HPDE6-E6E7 (cell line): Measurements from ENCODE around the gene NEURL1.
"Not testable (repeated sequence)": the region's sequence is repeated elsewhere in the genome, so short reads cannot be mapped to it uniquely, and the experiment has no call there.

Experiments
- DNase-seq: peaks from one replicate; pipeline ENCODE4 v3.0.0; 2011; ENCODE audit warnings: missing footprints; ENCODE audit errors: extremely low spot score

The NEURL1 gene

DNA sequence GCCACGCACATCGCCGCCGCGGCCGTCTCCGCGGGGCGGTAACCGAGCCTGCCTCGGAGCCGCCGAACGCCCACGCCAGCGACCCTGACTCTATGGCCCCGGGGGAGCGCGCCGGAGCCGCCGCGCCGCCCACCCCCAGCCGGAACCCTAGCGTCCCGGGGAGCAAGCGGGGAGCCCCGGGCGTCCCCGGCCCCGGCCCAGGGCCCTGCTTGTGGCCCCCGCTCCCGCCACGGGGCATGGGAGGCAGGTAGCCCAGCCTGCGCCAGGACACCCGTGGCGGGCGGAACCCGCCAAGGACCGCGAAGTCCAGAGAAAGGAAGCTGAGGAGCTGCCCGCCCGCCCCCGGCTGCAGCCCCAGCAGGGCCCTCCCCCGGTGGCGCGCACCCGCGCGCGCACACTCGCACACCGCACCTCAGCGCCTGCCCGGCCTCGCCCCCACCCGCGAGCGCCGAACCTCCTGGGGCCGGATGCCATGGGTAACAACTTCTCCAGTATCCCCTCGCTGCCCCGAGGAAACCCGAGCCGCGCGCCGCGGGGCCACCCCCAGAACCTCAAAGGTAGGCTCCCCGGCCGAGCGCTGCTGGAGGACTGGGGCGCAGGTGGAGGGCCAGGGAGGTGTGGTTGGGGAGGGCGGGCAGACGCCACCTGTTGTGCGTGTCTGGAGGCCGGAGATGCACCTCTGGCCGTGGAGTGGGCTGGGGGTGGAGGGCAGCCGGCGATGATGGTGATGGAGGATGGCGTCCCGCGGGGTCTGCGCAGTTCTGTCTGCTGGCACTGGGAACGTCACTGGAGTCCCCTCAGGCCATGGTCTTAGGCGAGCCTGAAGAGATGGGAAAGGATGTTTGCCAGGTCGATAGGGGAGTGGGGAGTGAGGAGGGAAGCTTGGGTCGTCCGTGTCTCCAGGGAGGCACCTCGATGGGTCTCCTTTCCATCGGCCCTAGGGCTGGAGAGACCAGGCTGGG is 692 bp downstream of the NEURL1 start:
- DNase-seq, result peak; percentile 31

DNA sequence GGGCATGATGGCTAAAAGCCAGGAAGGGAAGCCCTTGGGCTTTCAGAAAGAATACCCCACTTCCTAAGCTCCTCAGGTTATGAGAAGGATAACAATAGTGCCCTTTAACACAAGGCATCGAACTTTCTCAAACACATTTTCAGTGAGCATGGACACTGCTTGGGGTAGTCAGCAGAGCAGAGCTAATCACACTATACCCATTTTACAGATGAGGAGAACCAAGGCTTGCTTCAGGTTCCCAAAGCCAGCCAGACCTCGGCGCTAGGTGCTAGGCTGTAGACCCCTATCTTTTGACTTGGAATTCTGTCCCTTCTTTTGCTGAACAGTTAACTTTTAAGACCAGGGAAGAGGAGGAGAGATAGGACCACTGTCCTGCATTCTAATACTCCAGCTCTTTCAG is 1.8 kb downstream of the NEURL1 start:
- DNase-seq, result no peak

DNA sequence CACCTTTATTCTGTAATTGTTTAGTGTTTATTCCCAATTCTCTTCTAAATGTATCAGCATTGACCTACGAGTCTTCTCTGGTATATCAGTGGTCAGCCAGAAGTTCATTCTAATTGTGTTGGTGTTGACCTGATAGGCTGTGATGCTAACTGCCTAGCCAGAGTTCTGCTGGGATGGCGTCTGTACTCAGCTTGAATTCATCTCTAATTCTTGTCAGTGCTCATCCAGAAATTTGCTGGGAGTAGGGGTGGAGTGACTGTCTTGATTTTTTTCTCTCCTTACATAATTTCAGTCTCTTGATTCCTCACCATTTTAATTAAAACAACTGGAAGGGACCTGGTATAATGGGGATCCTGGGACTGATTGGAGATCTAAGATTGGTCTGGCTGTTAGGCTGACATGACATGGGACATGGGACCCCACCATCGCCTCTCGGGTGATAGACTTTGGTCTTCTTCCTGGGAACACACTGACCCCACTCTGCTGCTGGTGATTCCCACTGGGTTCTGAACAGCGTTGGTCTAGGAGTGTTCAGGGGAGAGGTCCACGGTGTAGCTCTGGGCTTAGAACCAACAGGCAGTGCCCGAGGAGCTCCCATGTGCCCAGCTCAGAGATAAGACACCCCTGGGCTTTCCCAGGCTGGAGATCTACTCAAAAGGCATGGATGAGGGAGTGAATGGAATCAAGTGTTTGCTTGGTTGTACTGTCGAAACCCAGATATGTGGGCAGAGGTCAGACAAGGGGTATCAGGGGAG is 3.8 kb downstream of the NEURL1 start:
- DNase-seq, result no peak

DNA sequence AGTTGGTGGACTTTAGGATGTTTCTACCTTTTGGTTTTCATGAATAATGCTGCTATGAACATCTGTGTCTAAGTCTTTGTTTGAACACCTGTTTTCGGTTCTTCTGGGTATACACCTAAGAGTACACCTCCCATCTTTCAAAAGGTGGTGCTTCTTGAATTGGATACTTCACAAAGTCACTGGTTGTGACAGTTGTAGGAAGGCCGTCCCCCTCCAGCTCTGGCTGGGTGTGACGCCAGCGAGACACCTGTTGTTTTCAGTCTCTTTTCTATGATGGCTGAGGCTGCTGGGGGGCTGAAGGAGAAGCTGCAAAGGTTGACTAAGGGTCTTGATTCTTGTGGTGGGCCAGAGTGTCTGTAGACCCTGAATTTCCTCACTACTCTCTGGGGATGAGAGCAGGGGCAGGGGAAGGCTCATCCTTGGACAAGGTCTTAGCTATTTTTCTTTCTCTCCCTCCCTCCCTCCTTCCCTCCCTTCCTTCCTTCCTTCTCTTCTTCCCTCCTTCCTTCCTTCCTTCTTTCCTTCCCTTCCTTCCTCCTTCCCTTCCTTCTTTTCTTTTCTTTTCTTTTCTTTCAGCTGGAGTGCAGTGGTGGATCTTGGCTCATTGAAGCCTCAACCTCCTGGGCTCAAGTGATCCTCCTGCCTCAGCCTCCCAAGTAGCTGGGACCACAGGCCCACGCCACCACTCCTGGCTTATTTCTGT is 5.6 kb downstream of the NEURL1 start:
- no peak for DNase-seq

DNA sequence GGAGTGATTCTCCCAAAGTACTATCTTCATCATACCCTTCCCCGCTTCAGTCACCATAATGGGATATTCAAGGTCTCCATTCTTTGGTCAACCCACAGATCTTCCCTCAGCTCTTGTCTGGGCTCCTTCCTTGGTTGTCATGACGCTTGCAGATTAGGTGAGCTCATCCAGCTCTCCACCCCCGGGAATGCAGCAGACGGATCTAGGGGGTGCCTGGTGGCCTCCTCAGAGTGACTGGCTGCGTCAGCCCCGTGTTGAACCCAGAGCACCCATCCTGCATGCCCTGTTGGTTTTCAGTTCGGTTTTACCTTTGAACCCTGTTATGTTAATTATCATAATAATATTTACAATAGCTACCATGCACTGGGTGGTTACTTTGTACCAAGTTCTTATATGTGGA is 6.4 kb downstream of the NEURL1 start:
- no peak for DNase-seq

DNA sequence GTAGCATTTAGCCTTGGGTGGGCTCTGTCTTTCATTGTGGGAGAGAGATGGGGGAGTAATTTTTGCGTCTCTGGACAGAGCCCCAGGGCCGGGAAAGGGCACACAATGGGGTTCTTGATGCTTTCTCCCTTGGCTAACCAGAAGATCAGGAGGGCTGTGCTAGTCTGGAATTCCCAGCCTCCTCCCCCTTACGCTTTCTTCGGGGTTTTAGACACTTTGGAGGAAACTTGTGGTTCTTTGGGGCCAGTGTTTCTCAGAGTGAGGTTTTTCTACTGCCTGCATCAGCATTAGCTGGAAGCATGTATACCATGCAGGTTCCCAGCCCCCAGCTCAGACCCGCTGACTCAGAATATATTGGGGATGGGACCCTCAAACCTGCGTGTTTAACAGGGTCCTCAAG is 7.0 kb downstream of the NEURL1 start:
- no peak for DNase-seq

DNA sequence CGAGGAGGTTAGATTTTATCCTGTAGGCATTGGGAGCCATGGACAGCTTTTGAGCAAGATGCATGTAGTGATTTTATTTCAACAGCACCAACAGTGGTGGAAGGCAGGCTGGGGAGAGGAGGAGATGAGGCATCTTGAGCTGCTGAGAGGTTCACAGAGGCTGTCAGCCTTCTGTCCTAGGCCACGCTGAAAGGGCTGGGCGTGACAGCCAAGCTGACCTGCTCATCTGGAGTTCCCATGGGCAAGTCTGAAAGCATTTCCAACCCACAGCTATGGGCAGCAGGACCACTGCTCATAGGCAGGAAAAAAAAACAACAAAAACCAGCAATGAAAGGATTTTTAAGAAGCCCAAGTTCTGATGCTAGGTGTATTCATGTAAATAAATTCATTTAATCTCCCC is 7.7 kb downstream of the NEURL1 start:
- no peak for DNase-seq

DNA sequence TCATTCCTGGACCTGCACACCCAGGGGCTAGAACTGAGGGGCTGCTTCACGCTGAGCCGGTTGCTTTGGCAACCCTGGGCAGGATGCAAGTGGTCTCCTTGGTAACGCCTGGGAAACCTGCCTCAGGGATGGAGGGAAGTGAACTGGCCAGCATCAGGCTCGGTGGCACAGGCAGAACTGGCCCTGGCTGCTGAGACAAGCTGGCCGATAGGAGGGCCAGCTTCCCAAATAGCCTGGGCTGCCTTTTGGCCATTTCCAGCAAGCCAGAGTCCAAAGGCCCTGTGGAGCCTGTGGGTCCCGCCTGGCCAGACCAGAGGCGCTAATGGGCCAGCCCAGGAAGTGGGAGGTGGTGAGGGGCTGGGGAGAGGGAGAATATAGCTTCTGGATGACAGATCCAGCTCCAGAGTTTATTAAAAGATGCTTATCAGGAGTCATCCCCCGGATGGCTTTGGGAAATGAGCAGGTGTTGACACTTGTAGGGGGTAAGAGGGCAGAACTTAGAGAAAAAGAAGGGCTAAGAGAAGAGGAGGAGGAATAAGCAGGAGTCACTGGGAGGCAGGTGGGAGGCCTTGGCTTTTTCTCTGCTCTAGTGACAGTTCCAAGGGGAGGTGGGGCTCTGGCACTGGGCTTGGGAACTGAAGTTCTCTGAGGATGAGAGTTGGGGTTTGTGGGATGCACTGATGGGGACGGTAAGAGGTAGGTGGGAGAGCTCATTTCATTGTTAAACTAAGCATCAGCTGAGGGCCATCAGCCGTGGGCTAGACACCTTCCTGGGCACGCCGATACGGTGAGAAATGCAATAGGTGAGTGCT is 9.6 kb downstream of the NEURL1 start:
- DNase-seq, result no peak

DNA sequence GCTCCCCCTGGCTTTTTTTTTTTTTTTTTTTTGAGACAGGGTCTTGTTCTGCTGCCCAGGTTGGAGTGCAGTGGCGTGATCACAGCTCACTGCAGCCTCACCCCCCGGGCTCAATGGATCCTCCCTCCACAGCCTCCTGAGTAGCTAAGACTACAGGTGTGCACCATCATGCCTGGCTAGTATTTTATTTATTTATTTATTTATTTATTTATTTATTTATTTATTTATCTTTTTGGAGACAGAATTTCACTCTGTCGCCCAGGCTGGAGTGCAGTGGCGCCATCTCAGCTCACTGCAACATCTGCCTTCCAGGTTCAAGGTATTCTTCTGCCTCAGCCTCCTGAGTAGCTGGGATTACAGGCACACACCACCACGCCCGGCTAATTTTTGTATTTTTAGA is 10.3 kb downstream of the NEURL1 start:
- DNase-seq, result not testable (repeated sequence)

DNA sequence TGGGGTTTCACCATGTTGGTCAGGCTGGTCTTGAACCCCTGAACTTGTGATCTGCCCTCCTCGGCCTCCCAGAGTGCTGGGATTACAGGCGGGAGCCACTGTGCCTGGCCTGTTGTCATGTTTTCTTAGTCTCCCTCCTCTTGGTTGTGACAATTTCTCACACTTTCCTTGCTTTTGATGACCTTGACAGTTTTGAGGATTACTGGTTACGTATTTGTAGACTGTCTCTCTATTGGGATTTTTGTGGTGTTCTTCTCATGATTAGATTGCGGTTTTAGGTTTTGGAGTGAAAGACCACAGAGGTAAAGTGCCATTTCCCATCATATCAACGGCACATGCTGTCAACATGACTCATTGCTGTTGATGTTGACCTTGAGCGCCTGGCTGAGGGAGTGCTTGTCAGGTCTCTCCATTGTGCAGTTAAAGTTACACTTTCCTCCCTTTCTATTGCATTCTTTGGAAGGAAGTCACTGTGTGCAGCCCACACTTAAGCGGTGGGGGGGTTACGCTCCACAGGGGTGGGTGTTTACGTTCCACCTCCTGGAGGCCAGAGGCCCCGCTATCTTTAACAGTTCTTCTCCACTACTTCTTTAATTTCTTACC is 10.8 kb downstream of the NEURL1 start:
- peak; percentile 76 for DNase-seq

DNA sequence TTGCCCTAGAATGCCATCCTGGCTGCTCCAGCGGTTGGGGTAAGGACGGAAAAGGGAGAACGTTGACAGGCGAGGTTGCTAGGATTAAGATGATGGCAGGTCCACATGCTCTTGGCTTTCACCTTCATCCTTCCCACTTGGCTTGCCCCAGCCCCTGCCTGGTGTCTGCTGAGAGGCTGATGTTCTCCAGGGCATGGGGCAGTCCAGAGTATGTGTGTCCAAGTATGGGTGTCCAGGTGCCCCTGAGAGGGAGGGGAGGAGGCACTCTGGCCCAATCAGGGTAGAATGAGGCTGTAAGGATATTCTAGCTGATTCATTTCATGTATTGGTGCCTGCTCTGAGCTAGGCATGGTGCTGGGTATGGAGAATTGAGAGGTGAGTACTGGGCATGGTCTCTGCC is 12.6 kb downstream of the NEURL1 start:
- DNase-seq, result no peak

DNA sequence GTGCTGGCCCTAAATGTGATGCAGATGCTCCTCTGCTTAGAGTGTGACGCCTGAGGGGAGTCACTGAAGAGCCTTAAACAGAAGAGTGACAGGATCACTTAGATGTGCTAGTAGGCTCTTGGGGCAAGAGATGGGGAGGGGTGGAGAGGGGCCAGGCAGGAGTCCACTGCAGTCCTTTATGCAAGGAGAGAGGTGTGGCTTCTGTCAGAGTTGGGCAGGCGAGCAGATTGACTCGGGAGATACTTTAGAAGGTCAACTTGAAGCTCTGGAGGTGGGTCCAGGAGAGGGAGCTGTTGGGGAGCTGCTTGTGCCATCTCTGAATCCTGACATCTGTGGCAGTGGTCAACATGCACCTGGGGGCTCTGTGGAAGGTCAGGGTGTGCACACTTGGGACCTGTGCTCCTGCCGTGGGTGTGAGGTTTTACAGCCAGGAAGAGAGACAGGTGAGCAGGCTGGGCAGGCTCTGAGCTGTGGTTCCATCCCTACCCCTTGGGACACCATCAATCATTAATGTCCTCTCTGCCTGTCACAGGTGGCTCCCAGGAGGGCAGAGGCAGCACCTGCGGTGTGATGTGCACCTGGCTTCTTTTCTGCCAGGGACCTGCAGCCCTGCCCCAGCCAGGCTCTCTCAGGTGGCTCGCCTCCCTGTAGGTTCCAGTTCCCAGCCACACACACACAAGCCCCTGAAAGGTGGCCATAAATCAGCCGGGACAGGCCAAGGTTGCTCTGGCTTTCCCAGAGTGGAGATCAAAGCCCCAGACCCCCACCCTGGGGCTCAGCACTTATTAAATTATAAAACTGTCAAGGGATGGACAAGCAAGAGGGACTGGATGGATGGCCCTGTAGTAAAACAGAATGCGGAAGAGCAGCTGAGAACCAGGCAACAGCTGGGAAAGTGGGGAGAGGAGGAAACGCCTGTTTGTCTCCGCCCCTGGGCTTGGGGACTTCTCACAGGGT is 14.0 kb downstream of the NEURL1 start:
- no peak for DNase-seq

DNA sequence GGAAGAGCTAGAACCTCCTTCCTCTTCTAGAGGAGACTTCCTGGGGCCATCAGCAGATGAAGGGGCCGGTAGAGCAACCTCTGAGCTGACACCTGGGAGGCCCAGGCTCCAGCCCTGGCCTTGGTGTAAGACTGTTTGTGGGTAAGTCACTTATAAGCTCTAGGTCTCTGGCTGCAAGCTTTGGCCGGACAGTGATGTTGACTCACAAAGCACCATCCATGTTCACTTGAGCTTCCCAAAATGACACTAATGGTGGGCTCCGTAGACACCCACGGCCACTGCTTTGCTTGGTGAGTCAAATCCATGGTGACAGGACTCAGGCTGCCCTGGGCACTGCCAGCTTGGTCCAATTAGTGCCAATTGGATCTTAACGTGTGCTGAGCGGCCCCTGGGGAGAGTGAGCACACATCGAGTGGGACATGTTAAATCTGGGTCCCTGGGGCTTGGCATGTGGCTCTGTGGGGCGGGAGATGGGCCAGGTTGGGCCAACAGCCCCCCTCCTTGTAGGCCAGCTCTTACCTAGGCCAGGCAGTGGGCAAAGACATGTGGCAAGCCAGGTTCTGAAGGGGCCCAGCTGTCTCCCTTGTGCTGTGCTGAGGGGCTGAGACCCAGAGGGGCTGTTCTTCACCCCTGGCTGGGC is 16.7 kb downstream of the NEURL1 start:
- no peak for DNase-seq

DNA sequence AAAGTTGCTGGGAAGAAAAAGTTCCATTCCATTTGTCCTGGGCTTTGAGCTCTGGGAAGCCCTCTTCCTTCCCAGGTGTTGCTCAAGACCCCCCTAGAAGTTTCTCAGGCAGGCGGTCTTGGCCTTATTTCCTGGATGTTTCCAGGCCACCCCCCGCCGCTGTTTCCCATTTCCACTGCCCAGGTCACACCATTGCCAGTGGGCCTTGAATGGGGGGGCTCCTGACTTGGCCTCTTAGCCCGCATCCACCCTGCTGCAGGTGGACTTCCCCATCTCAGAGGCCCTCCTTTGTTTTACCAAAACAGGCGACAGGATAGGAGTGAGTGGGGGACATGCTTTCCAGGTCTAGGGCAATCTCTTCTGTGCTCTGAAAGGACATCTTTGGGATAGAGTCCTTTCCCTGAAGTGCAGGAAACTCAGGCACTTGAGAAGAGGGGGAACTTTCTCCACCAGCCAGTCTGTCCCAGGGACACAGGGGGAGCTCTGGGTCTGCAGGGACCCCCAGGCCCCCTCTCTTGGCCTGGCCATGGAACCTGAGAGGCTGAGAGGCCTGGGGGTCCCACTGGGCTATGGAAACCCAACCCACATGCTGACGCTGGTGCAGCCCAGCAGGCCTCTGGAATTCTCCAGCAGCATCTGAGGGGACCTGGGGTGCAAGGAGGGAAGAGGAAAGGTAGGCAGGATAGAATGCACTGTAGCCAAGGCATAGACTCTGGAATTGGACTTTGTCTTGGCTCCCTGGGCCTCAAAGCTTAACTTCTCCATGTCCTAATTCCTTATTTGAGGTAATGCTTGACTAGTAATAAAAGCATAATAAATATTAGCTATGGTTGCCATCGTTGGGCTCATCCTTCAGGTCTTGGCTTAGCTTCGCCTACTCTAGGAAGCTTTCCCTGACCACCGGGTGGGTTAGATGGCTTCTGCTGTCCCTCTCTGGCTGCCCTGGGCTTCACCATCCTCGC is 17.6 kb downstream of the NEURL1 start:
- no peak for DNase-seq

DNA sequence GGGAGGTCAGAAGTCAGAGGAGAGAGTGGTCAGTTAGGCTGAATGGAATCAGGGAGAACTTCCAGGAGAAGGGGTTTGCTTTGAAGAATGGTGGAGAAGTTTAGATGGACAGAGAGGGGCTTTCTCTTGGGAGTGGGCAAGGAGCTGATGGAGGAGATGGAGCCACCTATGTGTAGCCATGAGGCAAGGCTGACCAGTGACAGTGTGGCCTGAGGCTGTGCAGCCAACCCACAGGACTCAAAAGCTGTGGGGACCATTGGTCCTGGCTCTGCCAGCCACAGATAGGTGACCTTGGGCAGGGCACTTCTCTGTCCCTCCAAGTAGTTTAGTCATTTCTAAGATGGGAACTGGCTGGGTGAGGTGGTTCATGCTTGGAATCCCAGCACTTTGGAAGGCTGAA is 18.7 kb downstream of the NEURL1 start:
- DNase-seq, result no peak

DNA sequence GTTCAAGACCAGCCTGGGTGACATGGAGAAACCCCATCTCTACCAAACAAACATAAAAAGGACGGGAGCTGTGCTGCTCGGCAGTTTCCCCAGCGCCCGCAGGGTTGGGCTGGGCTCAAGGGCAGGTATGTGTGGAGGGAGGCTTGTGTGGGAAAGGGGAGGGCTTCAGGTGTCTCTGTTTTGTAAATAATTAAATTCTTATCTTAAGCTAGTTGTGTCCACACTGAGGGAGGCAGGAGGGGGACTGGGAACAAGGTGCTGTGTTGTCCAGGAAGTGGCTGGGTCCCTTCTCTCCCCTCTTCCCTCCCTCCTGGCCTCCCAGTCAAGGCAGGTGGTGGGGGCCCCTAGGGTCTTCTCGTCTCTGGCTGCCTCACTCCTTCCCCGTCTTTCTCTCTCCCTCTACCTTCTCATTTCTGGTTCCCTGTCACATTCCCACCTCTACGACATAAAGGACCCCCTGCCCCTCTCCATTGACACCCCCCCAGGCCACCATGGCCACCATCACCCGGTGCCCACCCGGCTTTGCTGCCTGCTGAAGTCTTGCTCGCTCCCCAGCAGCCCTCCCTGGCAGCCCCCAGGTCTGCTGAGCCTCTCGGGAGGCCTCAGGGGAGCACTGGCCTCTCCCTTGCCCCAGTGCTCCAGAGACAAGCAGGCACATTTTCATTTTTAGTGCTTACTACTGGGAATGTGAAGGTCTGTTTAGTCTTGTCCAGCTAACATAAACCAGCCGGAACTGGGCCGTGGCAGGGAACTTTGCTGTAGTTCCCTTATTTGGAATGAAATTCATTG is 19.3 kb downstream of the NEURL1 start:
- DNase-seq, result no peak

DNA sequence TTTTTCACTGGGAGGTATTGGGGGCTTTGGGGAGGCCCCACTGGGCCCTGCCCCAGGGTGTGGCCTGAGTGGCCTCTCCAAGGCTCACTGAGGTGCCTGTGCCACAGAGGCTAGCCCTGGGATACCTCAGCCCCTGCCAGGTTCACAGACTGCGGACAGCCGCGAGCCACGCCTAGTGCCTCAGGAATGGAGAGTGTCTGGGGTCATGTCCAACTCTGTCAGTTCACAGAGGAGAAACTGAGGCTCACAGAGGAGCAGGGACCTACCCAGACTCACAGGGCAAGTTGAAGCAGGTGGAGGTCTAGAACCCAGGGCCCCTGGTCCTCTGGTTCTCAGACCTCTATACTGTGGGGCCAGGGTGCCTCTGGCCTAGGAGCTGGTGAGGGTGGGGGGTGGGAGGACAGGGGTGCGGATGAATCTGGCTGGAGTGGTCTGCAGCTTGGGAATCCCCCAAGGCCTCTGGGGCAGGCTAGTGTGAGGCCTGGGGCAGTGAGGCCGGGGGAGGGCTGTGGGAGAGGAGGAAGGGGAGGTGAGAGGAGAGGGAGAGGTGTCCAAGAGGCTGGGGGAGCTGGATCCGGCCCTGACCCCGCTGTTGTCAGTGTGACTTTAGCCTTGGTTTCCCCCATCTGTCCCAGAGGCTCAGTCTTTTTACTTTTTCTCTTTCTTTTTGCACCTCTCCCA is 20.0 kb downstream of the NEURL1 start:
- no peak for DNase-seq
